Measurements from ENCODE around the gene SEBOX. TPM values are rescaled to one million over a fixed set of nuclear protein-coding genes. Genes with fewer than 3 reads are reported as not detected.
A peak's percentile ranks its signal among the peaks of the same experiment; 100 is the strongest.

SEBOX gene
- total and polyA plus RNA-seq, 11 donors = not detected

GRCh38 chr17:28335959-28336871 is 28.8 kb downstream of the SEBOX start:
- peak; percentile 3 to 58 (median 36) for ATAC-seq
- intact Hi-C loops (cut with DNase I) = loop anchor here in 6 of 10 donors (1.0 to 10.0 kb wide), 6 partner anchors 17 to 619 kb away; partner anchors contain the start of genes POLDIP2 (in 4 of the 6), PHF12 (in 2 of the 6) and TMEM97 (in 2 of the 6)
- 3 to 4% (median 4%) methylated on average over 28 to 29 of the region's 29 CpGs for WGBS, 4 donors
- no peaks in the 10 kb centered on the region for H3K27me3 ChIP-seq
- DNase-seq = peak in 4 of 5 donors; percentile 67 to 90 (median 83)
- no peaks in the 10 kb centered on the region for H3K9me3 ChIP-seq
- TF ChIP-seq POLR2A (IDR thresholded peaks at IDR 0.05) = peak in 1 of 2 donors; percentile 17
- TF ChIP-seq CTCF (IDR thresholded peaks at IDR 0.05) = no peak
- peak overlapping the region; percentile 93 to 100 (median 98) for H3K27ac ChIP-seq
- peaks cover 0 to 36% (median 28%) of the 10 kb centered on the region in 9 donors for H3K36me3 ChIP-seq
- peak overlapping the region; percentile 70 to 99 (median 88) for H3K4me3 ChIP-seq
- peaks cover 0 to 62% (median 54%) of the 10 kb centered on the region in 12 donors for H3K4me1 ChIP-seq

GRCh38 chr17:28335201-28335958 is 29.6 kb downstream of the SEBOX start, which contains the start of the genes IFT20 and TNFAIP1:
IFT20 (minus strand) TSS chr17:28335472; CDS start chr17:28331985, 3,487 bp downstream.
TNFAIP1 (plus strand) TSS chr17:28335761; CDS start chr17:28339522, 3,761 bp downstream.
- H3K36me3 ChIP-seq = peaks cover 0 to 36% (median 28%) of the 10 kb centered on the region in 9 donors
- no peaks in the 10 kb centered on the region for H3K9me3 ChIP-seq
- H3K4me3 ChIP-seq = peak within 1 kb of the TSS; percentile 70 to 99 (median 88)
- DNase-seq (peak; percentile 99 to 100 (median 99)), ATAC-seq (peak; percentile 96 to 98 (median 96))
- no peaks in the 10 kb centered on the region for H3K27me3 ChIP-seq
- H3K4me1 ChIP-seq = peaks cover 0 to 60% (median 54%) of the 10 kb centered on the region in 12 donors
- 0 to 2% (median 0%) methylated on average over 33 to 62 of the region's 62 CpGs for WGBS, 4 donors
- TF ChIP-seq CTCF (IDR thresholded peaks at IDR 0.05) (no peak), POLR2A (IDR thresholded peaks at IDR 0.05) (peak; percentile 79 to 96)
- intact Hi-C loops (cut with DNase I) = loop anchor here in 6 of 10 donors (1.0 to 10.0 kb wide), 6 partner anchors 16 to 619 kb away; partner anchors contain the start of genes POLDIP2 (in 3 of the 6), PHF12 (in 2 of the 6) and TMEM97 (in 2 of the 6)
- peak within 1 kb of the TSS; percentile 93 to 100 (median 98) for H3K27ac ChIP-seq

- ATAC-seq = no peak
- Histone ChIP-seq H3K4me3 (peak overlapping the region; percentile 63 to 99 (median 86)), H3K36me3 (peaks cover 0 to 36% (median 27%) of the 10 kb centered on the region in 9 donors), H3K27me3 (no peaks in the 10 kb centered on the region), H3K9me3 (no peaks in the 10 kb centered on the region), H3K27ac (peak overlapping the region; percentile 9 to 99 (median 97)), H3K4me1 (peaks cover 0 to 56% (median 48%) of the 10 kb centered on the region in 12 donors)
- intact Hi-C loops (cut with DNase I) = loop anchor here in 6 of 10 donors (1.0 to 10.0 kb wide), 6 partner anchors 15 to 620 kb away; partner anchors contain the start of genes POLDIP2 (in 3 of the 6), PHF12 (in 2 of the 6) and TMEM97 (in 2 of the 6)
- TF ChIP-seq POLR2A (IDR thresholded peaks at IDR 0.05) (no peak), CTCF (IDR thresholded peaks at IDR 0.05) (no peak)
- DNase-seq = no peak
- 9 to 10% (median 9%) methylated on average over 18 of the region's 18 CpGs for WGBS, 4 donors
These were observed 30.3 kb downstream of the SEBOX start for GRCh38 chr17:28334666-28335200.

Measured in heart left ventricle (tissue), 16 donors.